LNCaP clone FGC (cell line): ENCODE measurements around the gene ALG10.
"Not testable (repeated sequence)": the region's sequence is repeated elsewhere in the genome, so short reads cannot be mapped to it uniquely, and the experiment has no call there.

Source experiments
- DNase-seq: peaks from one replicate; pipeline ENCODE4 v3.0.0-alpha.2; 2011; ENCODE audit warnings: low read depth
- H3K4me3 ChIP-seq: 2 replicates; pipeline ENCODE4 v1.5.1; 2011; ENCODE audit warnings: mild to moderate bottlenecking, low read depth, low read length, control low read depth
- TF ChIP-seq, protein P1 (sequence below): IDR thresholded peaks from 2 replicates; pipeline ENCODE4 v1.5.1; 2012; ENCODE audit warnings: mild to moderate bottlenecking; ENCODE audit not compliant: control insufficient read depth, insufficient read depth; ENCODE audit errors: extremely low read depth

The ALG10 gene, protein sequence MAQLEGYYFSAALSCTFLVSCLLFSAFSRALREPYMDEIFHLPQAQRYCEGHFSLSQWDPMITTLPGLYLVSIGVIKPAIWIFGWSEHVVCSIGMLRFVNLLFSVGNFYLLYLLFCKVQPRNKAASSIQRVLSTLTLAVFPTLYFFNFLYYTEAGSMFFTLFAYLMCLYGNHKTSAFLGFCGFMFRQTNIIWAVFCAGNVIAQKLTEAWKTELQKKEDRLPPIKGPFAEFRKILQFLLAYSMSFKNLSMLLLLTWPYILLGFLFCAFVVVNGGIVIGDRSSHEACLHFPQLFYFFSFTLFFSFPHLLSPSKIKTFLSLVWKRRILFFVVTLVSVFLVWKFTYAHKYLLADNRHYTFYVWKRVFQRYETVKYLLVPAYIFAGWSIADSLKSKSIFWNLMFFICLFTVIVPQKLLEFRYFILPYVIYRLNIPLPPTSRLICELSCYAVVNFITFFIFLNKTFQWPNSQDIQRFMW

DNA sequence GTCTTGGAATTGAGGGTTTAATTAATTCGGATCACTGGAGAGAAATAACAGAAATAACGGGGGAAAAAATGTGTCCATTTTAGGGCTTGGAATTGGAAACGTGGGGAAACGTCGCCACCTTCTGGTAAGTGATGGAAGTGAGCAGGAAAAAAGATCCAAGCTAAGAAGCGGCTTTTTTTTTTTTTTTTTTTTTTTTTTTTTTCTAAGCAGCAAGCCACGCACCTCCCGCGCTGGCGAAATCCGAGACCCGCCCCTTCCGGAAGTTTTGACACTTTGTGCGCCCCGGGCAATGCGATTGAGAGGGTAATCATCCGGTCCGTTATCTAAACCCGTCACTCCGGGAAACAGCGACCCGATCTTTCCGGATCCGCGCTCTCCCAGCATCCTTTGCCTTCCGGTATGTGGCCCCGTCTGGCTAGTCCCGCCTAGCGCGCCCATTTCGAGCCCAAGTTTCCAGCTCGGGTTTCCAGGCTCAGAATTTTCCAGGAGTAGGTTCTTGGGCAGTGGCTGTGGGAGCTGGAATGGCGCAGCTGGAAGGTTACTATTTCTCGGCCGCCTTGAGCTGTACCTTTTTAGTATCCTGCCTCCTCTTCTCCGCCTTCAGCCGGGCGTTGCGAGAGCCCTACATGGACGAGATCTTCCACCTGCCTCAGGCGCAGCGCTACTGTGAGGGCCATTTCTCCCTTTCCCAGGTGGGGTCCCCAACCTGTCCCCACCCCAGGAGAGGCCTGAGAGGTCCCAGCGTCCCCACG lies at the start of gene ALG10:
Gene ALG10 (plus strand): TSS at position 418 of the 752 bp plus-strand sequence. CDS start 104 bp downstream, at position 522.
- TF ChIP-seq, protein P1, sequence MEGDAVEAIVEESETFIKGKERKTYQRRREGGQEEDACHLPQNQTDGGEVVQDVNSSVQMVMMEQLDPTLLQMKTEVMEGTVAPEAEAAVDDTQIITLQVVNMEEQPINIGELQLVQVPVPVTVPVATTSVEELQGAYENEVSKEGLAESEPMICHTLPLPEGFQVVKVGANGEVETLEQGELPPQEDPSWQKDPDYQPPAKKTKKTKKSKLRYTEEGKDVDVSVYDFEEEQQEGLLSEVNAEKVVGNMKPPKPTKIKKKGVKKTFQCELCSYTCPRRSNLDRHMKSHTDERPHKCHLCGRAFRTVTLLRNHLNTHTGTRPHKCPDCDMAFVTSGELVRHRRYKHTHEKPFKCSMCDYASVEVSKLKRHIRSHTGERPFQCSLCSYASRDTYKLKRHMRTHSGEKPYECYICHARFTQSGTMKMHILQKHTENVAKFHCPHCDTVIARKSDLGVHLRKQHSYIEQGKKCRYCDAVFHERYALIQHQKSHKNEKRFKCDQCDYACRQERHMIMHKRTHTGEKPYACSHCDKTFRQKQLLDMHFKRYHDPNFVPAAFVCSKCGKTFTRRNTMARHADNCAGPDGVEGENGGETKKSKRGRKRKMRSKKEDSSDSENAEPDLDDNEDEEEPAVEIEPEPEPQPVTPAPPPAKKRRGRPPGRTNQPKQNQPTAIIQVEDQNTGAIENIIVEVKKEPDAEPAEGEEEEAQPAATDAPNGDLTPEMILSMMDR: peak; percentile 59
- peak; percentile 93 for DNase-seq
- H3K4me3 ChIP-seq: peak within 1 kb of the TSS; percentile 92

DNA sequence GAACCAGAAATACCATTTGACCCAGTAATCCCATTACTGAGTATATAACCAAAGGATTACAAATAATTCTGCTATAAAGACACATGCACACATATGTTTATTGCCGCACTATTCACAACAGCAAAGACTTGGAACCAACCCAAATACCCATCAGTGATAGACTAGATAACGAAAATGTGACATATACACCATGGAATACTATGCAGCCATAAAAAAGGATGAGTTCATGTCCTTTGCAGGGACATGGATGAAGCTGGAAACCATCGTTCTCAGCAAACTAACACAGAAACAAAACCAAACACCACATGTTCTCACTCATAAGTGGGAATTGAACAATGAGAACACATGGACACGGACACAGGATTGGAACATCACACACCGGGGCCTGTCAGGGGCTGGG lies 49.4 kb upstream of the ALG10 start:
- DNase-seq, H3K4me3 ChIP-seq: not testable (repeated sequence)

DNA sequence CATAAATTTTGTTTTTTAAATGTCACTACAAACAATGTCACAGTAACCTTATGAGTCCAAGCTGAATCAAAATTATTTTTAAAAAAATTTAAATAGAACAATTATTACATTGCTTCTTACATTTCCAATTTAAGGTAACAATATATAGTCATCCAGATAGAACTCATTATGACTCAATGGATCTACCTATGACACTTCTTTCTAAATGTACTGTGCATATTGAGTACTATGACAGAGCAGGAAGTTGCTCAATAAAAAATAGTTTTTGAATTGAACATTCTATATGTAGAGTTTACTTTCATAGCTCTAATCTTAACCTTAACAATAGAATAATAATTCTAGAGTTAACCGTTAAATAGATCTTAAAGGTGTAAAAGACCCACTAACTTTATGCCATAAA lies 44.4 kb upstream of the ALG10 start:
- DNase-seq: no peak
- H3K4me3 ChIP-seq: no peak overlapping the region
- TF ChIP-seq, protein P1: no peak

DNA sequence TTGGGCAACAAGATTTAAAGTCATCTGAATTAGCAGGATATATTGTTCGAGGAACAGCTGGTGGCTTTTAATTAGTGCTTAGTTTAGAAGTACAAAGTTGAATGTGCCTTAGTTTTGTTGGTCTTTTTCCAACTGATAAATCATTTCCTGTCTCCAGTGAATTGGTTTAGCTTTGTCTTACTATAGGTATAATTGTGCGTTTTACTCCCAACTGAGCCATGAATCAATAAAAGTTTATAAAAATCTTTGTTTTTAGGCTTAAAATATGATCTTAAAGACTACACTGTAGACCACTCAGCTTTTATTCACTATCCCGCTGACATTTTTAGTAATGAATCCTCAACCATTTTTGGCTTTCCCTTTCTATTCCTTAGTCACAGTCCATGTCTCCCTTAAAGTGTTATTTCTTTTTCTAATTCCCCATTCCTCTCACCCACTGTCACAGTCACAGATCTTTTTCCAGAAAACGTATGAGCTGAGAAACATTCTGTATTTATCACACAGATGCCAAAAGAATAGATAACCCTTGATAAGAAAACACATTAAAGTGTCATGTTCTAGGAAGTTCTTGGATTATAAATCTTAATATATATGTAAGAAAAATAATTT lies 34.0 kb upstream of the ALG10 start:
- TF ChIP-seq, protein P1: no peak
- H3K4me3 ChIP-seq: no peak overlapping the region
- no peak for DNase-seq

DNA sequence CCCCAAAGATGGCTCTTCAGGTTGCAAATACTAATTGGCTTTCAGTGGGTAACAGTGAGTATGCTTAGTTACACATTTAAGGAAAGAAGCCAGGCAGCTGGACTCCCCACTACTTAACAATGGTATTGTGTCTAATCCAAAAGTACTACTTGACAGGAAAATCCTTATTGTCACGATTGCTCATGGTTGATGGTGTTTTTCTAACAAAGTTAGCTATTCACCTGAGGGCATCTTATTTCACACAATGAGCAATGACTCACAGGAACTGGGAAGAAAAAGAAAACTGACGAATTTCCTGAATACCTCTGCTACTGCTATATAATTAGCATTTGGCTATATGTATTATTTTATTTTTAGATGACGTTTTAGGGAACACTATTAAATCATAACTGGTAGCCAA lies 33.4 kb upstream of the ALG10 start:
- no peak for DNase-seq
- no peak overlapping the region for H3K4me3 ChIP-seq
- TF ChIP-seq, protein P1: no peak

DNA sequence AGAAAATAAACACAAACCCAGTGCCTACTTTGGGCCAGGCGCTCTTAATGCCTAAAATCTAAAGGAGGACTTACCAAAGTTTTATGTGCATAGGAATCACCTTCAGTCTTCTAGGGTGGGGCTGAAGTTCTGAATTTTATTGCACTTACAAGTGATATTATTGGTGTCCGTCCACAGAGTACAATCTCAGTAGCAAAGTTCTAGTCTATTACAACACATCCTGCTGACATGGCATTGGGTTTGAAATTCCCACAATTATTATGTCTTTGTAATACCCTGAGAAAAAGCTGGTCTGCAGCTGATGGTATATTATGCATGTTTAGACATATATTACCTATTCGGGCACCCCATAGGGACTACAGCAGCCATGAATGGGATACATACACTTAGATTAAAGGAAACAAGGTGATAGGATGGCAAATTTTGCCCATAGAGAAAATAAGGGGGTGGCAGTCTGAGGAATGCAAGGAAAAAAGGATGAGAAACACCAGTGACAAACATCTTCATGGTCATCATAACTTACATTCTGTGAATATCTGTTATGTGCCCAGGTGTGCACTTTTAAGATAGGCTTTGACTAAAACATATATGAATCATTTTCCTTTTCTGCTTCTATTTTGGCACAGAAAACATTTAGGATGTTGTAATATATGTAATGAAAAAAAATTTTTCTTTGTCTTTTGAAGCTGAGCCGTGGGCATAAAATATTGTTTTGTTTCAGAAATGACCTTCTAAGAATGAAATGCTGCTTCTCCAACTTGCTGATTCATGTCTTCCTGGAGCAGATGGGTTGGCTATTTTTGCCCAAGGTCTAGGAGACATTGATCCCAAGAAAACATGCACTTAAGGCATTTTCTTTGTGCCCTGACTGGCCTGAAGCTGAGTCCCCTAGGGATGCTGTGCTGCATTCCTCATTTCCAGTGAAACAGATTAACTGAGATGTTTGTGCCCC lies 27.2 kb upstream of the ALG10 start:
- no peak overlapping the region for H3K4me3 ChIP-seq
- TF ChIP-seq, protein P1: no peak
- no peak for DNase-seq

DNA sequence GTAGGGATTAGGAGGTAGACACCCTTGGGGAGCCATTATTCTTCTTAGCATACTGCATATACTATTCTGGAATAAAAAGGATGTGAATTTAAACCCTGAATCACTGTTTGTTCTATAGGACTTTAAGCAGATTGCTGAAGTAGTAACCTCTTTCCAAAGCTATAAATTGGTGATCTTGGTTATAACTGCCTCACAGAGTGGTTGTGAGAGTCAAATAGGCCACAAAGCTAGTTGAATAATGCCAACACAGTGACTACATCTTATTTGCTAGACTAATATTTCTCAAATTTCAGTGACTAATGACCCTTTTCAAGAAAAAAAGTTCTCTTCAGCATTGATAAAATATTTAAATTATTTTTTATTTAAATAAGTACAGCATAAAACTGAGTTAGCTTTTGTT lies 13.5 kb upstream of the ALG10 start:
- not testable (repeated sequence) for H3K4me3 ChIP-seq, DNase-seq
